ENCODE results near the gene SNED1.
A peak's percentile ranks its signal among the peaks of the same experiment; 100 is the strongest.

The SNED1 gene

DNA sequence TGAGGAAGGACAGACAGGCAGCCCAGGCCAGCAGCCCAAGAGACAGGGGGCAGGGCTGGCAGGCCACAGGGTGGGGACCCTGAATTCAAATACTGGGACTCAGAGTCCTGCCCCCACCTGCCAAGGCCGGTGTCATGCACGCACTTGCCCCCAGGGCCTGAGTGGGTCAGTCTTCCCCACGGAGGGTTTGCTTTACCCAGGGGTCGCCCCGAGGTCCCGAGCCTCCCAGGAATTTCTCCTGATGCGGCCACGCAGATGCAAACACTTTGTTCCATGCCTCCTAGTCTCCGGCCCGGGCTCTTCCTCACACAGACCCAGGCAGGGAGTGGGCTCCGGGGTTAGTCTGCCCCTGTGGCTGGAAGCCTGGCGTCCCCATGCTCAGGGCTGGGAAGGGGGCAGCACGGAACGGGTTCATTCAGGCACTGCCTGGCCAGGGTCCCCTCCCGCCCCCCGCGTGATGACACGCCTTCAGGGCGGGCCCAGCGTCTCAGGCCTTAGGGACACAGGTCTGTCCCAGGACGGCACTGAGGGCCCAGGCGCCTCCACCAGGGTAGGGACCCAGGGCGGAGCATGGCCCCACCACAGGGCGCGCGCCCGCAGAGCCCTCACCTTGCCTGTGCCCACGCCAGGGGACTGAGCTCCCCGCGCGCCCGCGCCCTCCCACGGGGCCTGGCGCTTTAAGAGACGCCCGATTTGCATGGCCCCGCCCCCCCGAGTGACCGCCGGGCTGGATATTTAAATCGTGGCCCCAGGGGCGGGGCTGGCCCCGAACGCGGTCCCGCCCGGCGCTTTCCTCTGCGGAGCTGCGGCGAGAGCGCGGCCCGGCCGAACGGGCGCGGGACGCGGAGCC, at the start of gene SNED1:
Gene SNED1 (plus strand): TSS at position 763 of the 850 bp plus-strand sequence. CDS start 220 bp downstream, outside the sequence.
- DNase-seq = peak; percentile 36

DNA sequence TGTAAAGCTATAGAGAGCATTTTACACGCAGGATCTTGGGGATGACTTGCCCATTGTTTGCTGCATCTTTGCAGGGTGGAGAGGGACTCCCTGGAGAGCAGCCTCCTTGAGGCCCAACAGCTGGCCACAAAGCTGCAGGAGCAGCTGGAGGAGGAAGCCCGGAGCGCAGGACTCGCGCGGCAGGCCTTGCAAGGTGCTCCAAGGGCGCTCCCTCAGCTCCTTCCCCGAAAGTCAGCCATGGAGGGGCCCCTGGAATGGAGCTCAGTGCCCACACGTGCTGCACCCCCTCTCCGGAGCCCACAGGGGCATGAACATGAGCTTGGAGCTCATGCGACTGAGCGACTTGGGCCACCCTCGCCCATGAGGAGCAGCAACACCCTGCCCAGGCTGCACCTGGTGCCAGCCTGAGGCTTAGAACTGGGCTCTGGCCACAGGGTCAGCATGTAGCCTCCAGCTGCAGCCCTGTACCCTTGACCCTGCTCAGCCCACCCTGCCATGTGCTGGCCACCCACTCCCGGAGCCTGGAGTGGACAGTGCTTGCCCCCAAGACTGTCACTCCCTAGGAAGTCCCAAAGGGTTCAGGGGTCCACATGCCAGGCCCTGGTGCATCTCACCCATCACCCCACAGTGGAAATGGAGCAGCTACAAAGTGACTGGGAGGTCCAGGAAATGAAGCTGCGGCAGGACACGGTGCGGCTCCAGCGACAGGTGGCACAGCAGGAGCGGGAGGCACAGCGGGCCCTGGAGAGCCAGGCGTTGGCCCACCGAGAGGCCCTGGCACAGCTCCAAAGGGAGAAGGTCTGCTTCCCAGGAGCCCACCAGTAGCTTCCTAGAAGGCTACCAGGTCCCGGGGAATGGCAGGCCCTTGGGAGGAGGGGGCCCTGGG, 49.3 kb upstream of the SNED1 start:
- peak; percentile 3 for DNase-seq

DNA sequence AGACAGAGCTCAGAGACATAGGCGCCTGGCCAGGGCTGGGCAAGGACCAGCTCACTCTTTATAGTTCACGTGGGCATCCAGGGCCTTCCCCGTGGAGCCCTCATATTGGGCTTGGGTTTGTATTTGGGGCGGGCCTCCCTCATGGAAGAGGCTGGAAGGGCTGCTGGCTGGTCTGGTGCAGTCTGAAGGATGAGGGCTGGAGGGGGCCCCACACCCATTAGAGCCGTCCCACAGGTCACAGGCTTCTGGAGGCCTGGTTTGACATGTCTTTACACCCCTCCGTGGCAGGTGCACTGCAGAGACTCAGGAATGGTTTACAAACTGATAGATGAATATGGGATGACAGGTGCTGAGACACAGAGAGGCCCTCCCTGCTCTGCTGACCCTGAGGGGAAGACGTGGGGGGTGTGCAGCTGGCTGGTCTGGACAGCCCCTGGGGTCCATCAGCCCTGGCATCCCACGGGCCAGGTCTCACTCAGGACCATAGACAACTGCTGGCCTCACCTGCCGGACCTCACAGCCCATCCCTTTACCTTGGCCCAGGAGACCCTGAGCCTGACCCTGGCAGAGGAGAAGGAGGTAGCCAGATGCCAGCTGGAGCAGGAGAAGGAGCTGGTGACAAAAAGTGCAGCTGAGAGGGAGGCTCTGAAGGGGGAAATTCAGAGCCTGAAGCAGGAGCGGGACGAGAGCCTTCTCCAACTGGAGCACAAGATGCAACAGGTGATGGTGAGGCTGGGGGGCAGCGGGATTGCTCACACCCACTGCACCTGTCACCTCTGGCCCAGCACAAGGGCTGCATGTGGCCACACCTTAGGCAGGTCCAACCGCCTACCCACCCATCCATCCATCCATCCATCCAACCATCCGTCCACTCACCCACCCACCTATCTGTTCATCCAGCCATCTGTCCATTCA, 48.4 kb upstream of the SNED1 start:
- DNase-seq = no peak

DNA sequence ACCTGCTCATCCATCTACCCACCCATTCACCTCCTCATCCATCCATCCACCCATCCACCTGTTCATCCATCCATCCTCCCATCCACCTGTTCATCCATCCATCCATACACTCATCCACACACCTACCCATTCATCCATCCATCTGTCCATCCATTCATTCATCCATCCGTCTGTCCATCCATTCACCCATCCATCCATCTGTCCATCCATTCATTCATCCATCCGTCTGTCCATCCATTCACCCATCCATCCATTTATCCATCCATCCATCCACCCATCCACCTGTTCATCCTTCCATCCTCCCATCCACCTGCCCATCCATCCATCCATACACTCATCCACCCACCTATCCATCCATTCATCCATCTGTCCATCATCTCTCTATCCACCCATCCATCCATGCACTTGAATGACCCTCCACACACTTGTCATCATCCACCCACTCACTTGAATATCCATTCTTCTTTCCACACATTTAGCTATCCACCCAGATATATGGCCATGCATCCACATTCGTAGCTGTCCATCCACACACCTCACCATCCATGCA, 47.3 kb upstream of the SNED1 start:
- no peak for DNase-seq

DNA sequence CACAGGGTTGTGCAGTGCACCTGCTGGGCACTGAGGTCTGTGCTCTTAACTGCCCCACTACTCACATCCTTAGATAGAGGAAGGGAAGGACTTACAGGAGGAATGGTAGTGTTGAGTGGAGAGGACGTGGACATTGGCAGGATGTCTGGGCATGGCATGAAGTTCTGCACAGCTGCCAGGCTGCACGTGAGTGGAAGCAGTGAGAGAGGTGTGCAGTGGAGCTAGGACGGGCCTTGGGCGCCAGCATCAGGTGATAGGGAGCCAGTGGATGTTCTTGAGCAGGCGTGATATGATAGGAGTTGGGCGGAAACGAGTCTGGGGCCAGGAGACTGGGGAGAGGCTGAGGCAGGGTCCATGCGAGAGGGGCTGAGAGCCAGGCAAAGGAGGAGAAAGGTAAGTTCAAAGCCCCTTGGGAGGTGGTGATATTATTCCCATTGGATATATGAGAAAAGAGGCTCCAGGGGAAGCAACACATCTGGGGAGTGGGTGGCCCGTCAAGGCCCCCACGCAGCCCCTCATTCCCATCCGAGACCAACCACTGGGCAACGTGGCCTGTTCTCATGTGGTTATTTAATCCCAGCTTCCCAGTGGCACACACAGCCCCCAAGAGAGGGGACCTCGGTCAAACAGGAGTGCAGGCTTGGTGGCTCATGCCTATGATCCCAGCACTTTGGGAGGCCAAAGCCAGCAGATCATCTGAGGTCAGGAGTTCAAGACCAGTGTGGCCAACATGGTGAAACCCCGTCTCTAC, 45.7 kb upstream of the SNED1 start:
- DNase-seq = no peak

DNA sequence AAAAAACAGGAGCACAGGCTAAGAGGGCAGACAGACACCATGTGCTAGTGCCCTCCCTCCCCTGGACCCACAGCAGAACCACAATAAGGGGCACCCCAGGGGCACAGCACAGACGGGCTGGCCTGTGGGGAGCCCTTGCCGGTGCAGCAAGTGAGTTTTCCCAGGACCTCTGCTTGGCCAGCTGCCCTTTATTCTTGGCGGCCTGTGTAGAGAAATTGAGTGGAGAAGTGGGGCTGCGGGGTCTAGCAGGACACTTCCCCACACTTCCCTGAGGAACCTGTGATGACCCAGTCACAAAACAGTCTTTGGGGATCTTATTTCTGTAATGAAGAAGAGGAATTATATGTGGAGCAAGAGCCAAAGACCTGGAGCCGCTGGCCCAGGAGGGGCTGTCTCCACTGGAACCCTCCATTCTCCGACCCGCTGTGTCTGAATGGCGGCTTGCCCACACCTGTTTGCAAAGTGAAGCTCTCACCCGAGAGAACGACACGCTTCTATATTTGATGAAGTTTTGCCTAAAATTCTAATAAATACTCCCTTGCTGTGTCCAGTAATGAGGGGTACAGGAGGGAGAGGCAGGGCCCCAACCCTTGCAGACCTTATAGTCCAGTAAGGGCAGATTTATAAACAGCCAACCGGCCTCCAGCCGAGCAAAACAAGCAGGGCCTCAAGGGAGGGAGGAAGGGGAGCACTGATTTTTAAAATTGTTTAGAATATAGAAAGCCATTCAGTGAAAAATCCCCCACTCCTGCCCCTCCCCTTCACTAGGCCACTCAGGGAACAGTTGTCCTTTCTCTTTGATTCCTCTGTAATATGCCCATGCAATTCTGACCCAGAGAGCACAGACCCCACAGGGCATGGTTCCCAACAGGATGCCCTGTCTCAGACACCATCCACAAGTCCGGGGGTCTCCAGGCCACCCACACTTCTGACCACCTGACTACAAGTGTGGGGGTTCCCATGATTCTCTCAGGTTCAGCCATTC, 44.7 kb upstream of the SNED1 start:
- DNase-seq = no peak

DNA sequence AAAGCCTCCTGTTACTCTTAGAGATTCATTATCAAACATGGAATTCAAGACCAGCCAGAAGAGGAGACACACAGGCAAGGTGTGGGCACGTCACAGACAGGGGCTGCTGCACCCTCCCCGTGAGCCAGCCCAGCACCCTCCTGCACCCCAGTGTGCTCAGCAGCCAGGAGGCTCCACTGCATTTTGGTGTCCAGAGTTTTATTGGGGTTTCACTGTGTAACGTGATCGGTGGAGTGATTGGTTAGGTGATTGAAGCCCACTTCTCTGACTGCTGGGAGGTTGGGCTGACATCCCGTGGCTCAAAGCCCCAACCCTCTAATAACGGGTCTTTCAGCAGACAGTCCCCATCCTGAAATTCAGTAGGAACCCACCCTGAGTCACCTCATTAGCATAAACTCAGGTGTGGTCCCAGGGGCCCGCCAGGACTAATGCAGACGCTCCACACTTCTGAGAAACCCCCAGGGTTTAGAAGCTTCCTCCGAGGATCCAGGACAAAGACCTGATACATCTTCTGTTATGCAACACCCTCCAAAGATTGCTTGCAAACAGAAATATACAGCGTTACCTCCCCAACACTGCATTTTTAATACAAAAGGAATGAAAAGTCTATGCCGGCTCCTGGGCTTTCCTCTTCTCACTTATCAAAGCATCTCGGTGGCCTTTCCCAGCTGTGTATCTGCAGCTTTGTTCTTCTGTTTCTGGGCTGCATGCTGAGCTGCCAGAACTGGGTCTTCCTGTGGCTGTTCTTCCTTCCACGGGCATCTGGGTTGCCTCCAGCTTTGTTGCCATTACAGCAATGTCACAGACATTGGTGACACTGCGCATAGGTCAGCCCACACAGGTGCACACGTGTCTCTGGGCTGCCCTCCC, 43.7 kb upstream of the SNED1 start:
- no peak for DNase-seq

DNA sequence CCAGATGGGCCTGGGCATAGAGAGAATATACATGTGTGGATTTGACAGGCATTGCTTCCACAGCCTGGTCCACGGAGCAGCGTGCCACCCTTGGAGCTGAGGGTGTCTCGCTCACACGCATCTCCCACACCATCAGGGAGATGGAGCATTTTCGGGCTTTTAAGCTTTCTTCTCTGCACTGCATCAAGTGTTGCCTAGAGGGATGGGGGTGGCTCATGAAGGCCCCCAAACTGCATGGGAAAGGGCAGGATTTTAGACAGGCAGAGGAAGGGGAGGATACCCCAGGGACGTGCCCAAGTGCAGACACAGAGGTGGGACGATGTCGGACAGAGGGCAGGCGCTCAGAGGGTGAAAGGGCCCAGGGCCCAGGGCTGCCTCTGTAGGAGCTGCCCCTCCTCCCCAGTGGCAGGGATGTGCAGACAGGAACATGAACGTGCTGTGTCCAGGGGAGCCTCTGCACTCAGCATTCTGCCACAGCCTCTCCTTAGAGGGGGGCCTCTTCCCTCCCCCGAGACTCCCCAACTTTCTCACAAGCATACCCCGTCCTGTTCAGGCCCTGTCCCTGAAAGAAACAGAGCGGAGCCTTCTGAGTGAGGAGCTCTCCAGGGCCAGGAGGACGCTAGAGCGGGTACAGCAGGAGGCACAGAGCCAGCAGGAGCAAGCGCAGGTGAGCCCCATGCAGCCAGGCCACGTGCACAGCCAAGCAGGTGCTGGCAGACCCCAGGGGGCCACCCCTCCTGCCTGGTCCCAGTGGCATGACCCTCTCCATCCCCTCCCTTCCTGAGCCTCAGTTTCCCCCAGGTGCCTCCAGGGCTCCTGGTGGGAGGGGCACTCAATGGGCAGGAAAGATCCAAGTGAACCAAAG, 42.9 kb upstream of the SNED1 start:
- DNase-seq = no peak

DNA sequence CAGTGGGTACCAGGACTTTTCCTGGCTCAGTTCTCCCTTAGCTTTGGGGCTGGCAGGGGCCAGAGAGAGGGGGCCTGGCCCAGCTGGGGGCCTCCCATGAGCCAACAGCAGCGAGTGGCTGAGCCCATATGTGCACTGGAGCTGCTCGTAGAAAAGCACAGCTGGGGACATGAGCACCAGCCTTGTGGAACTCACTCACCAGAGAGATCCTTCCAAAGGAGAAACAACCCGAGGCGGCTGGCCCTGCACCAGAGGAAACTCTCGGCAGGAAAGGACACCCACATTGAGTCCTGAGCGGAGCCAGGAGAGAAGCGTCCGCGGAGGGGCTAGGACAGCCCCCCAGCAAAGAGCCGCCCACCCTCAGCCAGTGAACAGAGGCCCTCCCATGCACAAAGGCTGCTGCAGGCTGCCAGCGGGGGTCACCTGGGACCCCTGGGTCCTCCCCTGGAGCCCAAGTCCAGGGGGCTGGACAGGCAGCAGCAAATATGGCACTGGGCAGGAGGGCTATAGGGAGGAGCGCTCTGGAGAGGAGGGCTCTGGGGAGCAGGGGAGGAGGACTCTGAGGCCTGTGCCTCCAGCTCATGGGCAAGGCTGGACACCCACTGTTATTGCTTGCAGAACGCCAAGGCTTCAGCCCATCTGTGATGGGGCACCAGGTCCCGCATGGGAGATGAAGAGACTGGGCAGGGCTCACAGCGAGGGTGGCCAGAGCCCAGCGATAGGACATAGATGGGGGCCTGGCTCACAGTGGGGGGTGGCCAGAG, 42.1 kb upstream of the SNED1 start:
- no peak for DNase-seq

DNA sequence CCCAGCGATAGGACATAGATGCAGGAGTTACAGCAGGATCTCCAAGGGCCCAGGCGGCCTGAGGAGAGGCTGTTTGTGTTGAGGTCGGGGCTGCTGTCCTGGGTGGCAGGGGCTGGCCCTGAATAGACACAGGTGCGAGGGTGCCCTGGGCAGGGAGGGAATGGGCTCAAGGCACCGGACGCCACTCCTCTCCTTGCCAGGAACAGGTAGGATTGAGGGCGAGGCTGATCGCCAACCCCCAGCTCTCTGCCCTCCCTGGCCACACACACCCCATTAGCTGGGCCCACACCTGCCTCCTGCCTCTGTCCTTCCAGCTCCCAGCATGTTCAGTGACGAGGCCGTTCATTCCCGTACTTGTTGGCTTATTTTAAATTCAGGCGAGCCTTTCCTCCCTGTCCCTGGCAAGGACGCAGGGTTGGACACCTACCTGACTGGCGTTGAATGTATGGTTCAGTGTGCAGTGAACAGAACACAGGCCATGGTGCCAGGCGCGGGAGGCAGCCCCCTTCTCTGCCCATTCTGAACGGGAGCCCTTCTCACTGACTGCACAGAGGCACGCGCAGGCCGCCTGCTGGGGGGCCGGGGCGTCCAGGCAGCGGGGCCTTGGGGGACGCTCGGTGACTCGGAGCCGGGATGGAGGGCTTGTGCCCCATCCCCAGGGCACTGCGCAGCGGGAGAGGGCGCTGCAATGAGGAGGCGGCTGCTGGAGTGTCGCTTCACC, 41.3 kb upstream of the SNED1 start:
- no peak for DNase-seq

DNA sequence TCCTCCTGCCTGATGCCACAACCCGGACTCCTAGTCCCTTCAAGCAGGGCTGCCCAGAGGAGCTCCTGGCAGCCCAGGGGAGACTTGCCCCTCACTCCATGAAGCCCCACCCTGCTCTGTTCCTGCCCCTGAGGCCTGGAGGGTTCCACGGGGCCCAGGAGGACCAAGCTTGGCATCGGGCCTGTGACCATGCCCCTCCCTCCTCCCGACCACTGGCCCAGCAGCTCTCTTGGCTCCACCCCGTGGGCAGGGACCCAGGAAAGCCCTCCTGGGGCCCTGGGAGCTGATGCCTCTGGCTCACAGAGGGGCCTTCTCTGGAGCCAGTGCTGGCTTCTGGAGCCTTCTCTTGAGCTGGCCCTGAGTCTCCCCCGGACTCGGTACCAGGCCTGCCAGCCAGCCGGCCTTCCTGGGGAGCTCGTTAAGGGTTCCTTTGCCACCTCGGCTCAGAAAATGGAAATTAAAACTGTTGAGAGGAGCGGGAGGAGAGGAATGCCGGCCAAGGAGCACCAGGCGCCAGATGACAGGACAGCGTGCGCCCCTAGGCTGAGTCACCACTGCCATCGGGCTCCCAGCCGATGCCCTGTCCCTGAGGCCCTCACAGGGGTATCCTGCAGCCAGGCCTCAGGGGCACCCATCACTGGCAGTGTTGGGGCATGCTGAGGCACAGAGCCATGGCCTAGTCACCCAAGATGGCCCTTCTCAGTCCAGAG, 40.6 kb upstream of the SNED1 start:
- DNase-seq = peak; percentile 49

DNA sequence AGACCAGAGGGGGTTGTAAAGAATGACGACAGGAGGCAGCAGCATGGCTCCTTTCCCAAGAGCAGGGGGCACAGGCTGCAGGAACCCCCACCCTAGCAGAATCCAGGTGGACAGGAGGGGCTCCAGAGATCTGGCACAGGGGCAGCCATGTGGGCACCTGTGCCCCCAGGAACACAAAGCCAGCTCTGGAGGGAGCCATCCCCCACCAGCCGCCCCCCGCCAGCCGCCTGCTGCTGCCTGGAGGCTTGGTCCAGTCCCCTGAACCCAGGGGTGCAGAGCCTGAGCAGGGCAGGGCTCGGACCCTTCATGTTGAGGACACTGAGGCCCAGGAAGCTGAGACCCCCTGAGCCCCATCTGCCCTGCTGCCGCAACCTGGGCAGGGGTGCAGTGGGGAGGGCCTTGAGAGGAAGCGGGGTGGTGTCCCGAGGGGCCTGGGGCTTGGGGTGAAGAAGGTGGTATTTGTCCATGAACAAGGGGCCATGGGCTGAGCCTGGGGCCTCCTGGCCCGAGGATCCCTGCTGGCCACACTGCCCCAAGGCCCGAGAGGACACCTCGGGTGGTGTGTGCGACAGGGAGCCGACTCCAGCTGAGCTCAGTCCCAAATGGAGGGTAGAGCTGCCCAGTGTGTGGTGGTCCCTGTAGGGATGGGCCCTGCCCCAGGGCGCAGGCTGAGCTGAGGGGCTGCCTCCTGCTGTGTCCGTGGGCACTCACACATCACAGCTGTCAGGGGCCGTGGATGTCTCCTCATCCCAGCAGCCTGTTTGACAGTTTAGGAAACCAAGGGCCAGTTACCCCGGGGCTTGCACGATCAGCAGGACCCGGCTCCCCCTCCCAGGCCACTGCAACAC, 39.8 kb upstream of the SNED1 start:
- no peak for DNase-seq

DNA sequence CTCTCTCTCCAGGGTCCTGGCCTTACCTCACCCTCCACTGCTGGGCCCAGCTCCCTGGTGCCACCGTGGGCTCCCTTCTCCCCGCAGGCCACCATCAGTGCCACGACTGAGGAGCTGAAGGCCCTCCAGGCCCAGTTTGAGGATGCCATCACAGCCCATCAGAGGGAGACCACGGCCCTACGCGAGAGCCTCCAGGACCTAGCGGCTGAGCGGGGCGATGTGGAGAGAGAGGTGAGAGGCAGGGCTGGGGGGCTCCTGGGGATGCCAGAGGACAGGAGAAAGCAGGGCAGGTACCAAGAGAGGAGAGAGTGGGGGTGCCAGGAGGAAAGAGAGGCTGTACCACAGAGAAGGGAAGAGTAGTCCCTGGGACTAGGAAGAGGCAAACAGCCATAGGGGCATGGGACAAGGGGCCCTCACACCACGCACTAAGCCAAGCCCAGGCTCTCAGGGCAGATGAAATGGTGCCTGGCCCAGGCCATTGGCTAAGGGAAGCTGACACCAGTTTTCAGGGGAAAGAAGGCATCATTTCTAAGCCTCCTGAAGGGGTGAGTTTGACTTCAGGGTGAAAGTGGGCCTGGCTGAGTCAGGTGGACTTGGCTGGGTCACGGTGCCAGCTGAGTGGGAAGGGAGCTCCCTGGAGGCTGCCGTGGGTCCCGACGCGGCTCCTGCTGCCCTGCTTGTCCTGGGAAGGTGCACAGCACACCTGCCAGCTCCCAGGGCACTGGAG, 39.0 kb upstream of the SNED1 start:
- no peak for DNase-seq

DNA sequence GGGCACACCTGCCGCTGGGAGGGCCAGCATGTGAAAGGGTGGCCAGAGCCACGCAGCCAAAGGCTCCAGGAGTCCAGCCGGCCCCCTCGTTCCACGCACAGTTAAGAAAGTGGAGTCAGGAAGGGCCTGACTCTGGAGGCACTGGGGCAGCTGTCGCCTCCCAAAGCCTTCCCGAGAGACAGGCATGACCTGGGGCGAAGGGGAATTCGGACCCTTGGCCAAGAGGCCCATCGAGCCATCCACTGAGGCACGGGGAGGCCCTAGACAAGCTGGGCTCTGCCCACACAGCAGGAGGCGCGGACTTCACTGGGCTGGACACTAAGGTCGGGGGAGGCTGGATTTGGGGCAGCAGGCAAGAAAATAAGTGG, 38.5 kb upstream of the SNED1 start:
- no peak for DNase-seq

Measured in DMS79 treated with DMSO at 0.1 percent for 48 hours (cell line).